H54 (cell line): Measurements from ENCODE around the gene FRMD3.

ENCODE experiments used
- DNase-seq: peaks from one replicate; pipeline ENCODE4 v3.0.0; 2011; ENCODE audit warnings: low spot score, mixed read lengths; ENCODE audit not compliant: insufficient read length
- FAIRE-seq: peaks from 3 replicates; lab custom pipeline; 2011; peaks lifted over from hg19 to GRCh38; lab: Jason Lieb, UNC
- POLR2A ChIP-seq: IDR thresholded peaks from 2 replicates; pipeline ENCODE4 v1.6.1; 2011; ENCODE audit warnings: low read depth, mild to moderate bottlenecking, low read length

FRMD3 gene

DNA sequence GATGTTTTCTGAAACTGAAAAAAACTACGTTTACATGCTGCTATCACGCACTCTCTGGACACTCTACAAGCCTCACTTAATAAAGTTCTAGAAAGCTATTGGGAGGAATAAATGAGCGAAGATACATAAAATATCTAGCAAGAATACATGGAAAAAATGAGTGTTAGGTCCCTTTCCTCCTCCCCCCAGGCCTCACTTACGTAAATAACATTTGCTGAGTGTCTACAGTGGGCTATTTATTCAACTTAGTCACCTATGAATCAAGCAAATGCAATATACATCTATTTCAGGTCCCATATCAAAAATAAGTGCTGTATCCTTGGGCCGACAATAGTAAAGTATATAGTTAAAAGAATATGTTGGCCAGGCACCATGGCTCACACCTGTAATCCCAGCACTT is 62.5 kb downstream of the FRMD3 start:
- TF ChIP-seq POLR2A = no peak
- no peak for DNase-seq
- FAIRE-seq = no peak

DNA sequence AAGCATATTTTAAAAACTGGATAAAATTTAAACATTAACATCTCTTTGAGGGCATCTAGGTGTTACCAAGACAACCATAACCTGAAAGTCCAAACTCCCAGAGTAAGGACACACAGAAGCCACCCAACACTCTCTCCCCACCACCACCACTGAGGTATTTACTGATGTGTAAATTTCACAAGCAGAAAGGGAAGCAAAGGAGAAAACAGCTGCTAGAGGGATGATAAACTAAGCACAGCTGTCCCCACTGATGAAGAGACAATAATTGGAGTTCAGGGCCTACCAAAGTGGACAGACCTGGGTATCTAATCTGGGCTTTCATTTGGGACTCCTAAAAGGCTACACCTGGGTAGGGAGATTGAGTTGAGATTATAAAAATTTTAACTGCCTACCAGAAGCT is 63.6 kb downstream of the FRMD3 start:
- TF ChIP-seq POLR2A = no peak
- FAIRE-seq (no peak), DNase-seq (no peak)

DNA sequence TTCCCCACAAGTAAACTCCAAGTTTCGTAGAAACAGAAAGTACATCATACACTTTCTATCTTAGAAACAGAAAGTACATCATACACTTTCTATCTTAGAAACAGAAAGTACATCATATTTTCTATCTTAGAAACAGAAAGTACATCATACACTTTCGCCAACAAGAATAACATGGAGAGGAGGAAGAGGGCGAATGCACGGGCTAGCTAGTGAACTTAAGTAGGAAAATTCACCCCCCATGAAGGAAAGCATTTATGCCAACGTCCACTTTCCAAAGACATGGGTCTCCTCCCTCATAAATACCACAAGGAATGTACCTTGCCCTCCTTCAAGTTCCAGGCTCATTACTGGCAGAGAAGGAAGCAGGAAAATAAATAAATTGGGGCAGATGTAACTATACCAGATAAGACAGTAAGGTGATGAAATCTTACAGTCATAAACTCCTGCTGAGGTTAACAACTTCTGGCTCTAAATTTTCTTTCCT is 64.7 kb downstream of the FRMD3 start:
- peak; percentile 74 for FAIRE-seq
- DNase-seq = no peak
- TF ChIP-seq POLR2A = no peak

DNA sequence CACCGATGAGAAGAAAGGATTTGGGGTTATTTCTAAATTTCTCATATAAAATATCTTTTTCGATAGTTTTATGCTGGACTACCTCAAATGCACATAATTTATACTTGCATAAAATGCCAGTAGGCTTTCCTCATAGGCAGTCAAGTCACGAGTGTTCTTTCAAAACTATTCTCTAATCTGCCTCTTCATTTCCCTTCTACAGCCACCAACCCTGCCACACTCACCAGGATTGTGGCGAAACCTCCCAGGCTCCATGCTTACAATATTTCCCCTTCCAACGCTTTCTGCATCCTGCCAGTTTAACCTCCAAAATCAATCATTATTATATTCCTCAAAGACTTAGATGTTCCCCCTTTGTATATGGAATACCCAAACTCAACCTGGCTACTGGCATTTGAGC is 65.4 kb downstream of the FRMD3 start:
- TF ChIP-seq POLR2A = no peak
- FAIRE-seq = no peak
- no peak for DNase-seq

DNA sequence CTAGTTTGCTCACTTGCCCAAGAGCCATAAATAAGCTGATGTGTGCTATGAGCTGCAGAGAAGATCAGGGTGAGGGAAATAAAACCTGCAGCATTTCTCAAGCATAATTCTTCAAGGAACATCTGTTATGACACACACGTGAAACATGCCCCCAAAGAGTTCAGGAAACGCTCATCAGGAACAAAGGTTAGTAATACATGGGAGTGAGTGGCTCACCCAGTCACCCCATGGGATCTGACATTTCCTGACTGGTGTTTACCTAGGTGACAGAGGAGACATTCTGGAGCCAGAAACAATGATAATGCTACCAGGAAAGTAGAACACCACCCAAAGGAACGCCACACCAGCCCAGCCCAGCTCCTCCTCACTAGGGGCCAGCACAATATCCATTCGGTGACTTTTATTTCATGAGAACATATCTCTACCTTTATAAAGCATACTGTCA is 66.0 kb downstream of the FRMD3 start:
- peak; percentile 63 for DNase-seq
- peak; percentile 96 for FAIRE-seq
- TF ChIP-seq POLR2A = no peak

DNA sequence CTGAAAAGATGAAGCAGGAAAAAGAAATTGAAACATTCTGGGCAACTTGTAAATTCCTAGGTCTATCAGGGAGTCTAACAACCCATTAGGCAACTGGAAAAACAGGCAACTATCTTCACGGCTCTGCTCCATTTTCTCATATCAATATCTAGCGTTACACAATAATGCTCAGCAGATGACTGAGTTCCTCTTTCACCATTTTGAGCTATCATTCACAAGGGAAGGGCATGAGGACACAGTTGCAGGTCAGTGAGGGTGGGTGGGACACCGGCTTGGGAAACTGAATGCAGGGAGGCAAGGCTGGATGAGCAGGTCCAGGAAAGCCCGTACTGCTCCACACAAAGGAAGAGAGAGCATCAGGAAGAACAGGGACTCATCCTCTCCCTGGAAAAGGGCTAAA is 67.0 kb downstream of the FRMD3 start:
- no peak for DNase-seq
- no peak for TF ChIP-seq POLR2A
- FAIRE-seq = no peak

DNA sequence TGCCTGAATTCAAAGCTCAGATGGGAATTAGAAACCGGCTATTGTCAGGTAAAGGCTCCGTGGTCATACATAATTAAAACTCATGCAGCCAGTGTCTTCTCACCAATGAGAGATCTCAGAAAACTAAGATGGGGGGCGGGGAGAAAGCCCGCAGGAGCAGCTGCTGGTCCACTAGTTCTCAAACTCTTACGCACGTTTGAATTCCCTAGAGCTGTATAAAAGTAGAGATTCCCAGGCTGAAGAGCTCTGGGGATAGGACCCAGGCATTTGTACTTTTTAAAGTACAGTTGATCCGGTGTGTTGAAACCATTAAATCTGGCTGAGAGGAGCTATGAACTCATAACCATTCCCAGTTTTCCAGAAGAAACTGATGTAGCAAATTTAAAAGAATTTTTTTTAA is 68.5 kb downstream of the FRMD3 start:
- no peak for TF ChIP-seq POLR2A
- DNase-seq (no peak), FAIRE-seq (no peak)

DNA sequence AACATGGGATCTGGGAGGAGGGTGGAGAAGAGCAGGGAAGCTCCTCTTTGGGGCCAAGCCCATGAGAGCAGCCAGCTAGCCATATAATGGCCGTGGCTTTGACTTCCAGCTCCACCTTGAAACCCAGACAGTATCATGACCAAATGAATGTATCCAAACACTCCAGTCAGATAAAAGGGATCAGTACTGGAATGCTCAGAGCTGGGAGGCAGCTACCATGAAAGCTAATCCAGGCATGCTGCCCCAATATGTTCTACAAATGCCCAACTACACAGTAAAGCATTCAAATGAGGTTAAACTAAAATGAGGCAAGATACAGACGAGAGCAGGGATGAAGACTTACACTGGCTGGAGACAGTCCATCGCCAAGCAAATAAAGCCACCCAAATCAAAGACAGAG is 69.4 kb downstream of the FRMD3 start:
- no peak for TF ChIP-seq POLR2A
- no peak for DNase-seq
- FAIRE-seq = no peak

DNA sequence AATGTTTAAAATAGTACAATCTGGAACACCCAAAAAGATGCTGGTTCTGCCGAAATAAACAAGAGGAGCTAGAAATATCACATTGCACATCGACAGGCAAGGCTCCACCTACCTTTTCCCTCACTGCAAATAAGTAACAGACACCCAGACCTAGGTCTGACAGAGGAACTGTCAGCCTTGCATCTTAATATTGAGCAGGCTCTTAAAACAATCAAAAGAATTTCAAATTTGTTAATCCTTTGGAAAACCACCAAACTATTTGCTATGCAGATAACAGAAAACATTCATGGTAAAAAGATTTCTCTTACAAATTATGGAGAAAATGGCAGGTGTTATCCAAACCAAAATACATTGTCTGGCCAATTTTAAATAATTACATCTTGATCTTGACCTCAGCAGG is 71.3 kb downstream of the FRMD3 start:
- FAIRE-seq (no peak), DNase-seq (no peak)
- no peak for TF ChIP-seq POLR2A

DNA sequence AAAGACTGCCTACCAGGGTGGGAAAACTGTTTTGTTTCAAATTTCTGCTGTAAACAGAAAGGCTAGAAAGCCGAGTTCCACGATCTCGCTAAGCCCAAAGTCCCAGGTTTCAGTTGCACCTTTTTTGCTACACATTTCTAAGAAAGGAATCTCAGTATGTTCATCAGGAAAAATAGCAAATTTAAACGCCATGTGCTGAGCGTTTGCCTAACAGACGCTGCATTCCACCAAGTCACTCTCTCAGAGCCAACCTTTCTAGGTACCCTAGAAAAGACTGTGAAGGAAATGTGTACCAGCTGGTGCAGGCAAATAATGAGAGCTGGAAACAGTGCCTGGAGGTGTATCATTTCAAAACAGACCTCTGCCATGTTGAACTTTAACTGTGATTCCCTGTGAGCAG is 71.8 kb downstream of the FRMD3 start:
- FAIRE-seq (no peak), DNase-seq (no peak)
- no peak for TF ChIP-seq POLR2A

DNA sequence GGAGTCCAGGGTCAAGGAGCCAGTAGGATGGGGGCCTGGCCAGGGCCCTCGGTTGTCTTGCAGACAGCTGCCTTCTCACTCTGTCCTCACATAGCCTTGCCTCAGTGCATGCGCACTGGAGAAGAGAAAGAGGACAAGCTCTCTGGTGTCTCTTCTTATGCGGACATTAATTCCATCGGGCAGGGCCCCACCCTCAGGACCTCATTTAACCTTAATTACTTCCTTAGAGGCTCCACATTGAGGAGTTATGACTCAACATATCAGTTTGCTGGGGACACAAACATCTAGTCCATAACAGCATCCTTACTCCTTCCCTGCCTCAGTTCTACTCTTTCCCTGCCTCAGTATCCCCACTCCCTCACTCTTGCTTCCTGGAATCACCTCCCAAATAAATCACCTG is 78.4 kb downstream of the FRMD3 start:
- no peak for TF ChIP-seq POLR2A
- no peak for DNase-seq
- FAIRE-seq = no peak

DNA sequence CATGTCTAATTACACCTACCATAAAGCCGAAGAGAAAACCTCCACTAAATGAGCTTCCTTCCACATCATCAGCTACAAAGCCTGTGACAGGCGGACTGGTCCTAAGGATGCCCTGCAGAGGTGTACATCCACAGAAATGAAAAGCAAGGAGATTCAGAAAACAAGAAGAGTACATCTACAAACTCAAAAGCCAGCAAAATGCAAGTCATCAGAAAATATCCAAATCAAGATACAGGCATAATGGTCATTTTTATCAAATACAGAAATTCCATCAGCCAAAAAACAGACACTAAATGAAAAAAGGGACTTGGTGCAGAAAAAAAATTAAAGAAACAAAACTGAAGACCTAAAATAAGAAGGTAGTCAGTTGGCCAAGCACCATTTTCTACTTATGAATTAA is 79.7 kb downstream of the FRMD3 start:
- FAIRE-seq = no peak
- no peak for TF ChIP-seq POLR2A
- DNase-seq = no peak

DNA sequence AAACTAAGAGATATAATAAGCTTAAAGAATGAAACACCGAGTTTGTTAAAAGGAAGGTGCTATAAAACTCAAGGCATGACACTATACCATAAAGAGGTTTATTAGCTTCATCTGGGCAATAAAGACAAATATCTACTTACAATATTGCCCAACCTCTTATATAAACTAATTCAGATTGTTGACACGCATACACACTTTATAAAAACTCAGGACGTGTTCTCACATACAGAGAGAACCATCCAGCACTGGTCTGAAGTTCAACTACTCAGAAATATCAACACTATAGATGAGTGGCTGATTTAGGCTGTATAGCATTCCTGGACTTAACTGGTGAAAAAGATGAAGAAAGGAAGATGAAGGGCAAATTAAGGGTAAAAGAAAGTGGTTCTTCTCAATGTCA is 81.2 kb downstream of the FRMD3 start:
- DNase-seq = no peak
- no peak for TF ChIP-seq POLR2A
- no peak for FAIRE-seq

DNA sequence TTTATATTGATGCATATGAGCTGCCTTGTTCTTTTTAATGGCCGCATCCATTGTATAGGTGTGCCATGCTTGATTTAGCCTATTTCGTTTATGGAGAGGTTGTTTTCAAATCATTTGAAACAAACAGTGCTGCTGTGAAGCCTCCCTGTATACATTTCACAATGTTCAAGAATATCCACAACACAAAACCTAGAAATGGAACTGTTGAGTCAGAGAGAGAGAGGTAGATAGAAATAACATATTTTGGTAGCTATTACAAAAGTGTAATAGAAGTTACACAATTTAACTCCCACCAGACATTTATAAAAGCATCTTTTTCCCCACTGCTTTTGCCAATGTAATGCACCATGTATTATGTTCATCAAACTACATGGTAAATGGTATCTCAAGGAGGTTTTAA is 82.0 kb downstream of the FRMD3 start:
- no peak for TF ChIP-seq POLR2A
- FAIRE-seq = no peak
- DNase-seq = no peak

DNA sequence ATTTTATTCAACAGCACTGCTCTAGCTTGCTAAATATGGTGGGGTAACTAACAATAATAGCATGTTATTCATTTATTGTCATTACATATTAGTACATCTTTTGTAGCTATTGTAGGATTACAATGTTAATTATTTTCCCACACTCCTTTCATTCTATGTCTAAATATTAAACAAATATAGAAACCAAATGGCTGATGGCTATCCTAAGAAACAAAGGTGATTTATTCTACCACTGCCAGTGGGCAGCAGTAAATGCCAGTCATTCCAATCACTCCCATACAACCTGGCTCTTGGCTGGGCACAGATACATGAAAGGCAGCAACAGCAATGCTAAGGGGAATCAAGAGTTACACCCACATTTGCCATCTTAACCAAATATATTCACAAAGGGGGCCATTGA is 84.1 kb downstream of the FRMD3 start:
- DNase-seq = no peak
- TF ChIP-seq POLR2A = no peak
- FAIRE-seq = no peak

DNA sequence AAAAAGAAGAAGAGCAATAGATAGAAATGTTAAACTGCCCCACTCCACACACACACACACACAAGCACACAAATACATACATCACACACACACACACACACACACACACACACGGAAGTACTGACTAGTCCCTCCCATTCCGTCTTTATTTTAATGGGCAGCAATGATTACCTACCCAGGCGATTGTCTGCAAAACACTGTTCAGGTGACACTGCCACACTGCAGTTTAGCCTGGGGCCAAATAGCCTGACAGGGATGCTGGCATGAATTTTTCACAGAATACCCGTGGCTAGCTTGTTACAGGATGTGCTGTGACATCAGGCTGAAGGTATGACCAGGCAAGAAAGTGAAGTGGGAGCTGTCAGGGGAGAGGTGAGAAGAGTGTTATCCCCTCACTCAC is 86.9 kb downstream of the FRMD3 start:
- peak; percentile 33 for DNase-seq
- TF ChIP-seq POLR2A = no peak
- no peak for FAIRE-seq
